Sciatic nerve (tissue), 2 donors: Measurements from ENCODE around the gene HSDL2. TPM values are rescaled to one million over a fixed set of nuclear protein-coding genes. Genes with fewer than 3 reads are reported as not detected.

Source experiments
- ATAC-seq: fragments of 200-7000 bp; cut with Tn5 transposase; one replicate; pipeline ENCODE4 v1.9.1; 2020; ENCODE audit warnings: mild to moderate bottlenecking, moderate library complexity
- DNase-seq: peaks from one replicate; pipeline ENCODE4 v3.0.0-alpha.2; 2020; ENCODE audit warnings: low spot score
- intact Hi-C: fragments of 100-400 bp; cut with DNase I; formaldehyde crosslinking; loops from one replicate; pipeline ENCODE4 v1.14.2; 2022
- total RNA-seq: library from RNA; stranded (reverse); fragmentation: NEBNext Ultra II Directional; extraction: Animal tissue kit (Norgen Biotek cat#: 25700); gene quantifications from one replicate; pipeline ENCODE4 v1.2.1, GENCODE V29; 2021
- donor health status: DM: no; HTN: no; CAD: no.
- donor health status: DM: no; HTN: no; CAD: no.

The HSDL2 gene
- 32.1 TPM for total RNA-seq

DNA sequence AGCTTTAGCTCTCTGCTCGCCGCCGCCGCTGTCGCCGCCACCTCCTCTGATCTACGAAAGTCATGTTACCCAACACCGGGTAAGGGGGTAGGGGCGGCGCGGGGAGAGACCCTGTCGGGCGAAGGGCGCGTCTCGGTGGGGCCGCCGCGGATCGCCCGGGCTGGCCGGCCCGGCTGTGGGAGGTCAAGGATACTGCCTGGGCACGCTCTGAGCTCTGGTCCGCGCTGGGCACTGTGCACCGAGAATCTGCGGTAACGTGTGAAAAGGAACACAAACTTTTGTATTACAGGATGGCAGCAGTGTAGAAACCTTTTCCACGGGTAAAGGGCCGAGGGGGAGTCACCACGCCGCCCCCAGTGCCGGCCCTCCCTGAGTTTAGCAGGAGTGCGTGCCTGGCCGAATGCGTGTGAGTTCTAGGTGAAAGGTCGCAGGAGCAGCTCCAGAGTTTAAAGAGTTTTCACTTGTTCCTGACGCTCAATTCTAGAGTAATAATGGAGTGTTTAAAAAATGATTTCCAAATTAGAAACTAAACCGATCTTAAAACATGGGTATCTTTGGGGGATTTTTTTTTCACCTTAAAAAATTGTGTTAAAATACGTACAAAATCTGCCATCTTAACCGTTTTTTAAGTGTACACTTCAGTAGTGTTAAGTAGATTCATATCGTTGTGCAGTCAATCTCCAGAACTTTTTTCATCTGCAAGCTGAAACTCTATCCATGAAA lies at the start of gene HSDL2:
Gene HSDL2, plus strand, starts transcription at position 7 of the 723 bp plus-strand sequence. Its CDS starts 56 bp downstream, at position 63.
- ATAC-seq: peak; percentile 34
- no peak for DNase-seq
- intact Hi-C loops: no loop called here

DNA sequence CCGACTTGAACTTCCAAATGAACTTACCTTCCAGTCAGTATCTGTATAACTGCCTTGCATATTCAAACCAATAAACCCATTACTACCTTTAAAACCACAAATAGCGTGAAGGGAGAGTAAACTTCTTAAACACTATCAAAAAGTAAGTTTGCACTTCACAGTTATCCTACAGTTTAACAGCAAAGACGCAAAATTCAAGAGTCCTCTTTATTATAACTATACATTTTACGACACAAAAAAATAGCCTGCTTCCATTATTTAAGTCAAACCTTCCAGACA lies 48.3 kb upstream of the HSDL2 start:
- DNase-seq: no peak
- intact Hi-C loops: no loop called here
- no peak for ATAC-seq

DNA sequence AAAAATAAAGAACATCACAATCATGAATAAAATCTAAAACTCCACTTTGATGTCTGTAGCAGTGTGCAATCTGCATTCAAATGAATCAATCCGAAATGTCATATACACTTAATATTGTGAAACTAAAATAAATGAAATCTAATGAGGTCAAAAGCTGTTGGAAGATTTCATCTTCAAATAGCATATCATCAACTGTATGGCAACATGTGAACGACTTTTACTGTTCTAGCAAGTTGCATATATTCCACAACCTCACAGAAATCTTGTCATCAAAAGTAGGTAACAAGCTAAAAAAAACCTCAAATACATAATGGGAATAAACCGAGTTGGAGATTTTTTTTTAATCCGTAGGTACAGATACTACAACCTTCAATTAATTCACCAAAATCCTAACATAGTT lies 47.7 kb upstream of the HSDL2 start:
- intact Hi-C loops: no loop called here
- ATAC-seq (no peak), DNase-seq (no peak)

DNA sequence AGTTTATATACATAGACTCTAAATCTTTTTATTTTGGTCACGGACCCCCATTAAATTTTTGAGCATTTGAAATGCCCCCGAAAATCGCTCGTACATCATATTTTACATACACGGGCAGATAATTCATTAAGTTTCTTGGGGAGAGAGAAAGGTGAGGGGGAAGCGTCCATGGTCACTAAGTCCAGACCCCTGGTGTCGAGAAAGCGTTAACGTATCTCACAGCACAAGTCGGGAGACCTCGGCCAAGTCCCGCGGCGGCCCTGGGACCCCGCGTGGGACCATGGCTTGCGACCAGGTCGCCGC lies 47.3 kb upstream of the HSDL2 start:
- no peak for ATAC-seq
- DNase-seq: no peak
- intact Hi-C loops: no loop called here

DNA sequence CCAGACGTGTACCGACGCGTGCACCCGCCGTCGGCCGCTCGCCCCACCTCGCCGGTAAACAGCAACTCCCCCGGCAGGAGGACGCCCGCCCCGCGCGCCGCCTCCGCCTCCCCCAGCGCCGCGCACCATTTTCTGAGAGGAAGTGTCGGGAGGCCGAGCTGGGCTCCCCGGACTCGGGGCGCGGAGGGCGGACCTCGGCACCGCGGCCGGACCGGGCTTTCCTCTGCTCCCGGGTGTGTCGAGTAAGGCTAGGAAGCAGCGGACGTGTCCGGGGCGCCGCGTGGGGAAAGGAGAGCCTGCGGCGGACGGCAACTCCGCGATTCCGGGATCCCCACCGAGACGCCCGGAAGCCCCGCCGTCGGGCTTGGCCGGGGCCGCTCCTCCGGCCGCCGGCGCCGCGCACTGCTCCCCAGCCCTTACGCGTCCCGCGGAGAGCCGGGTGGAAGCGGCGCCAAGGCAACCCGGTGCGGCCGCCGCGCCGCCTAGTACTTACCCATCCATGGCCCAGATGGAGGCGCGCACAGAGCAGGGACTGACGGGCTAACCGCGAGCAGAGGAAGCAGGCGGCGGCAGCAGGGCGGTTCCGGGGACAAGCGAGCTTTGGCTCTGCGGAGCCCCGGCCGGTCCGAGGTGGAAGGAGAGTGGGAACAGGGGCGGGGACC lies 46.8 kb upstream of the HSDL2 start, which contains the start of gene PTBP3:
Gene PTBP3, minus strand, starts transcription at position 643 of the 662 bp plus-strand sequence. CDS start 35,754 bp downstream, outside the sequence.
- DNase-seq: peak; percentile 86
- peak; percentile 68 for ATAC-seq
- intact Hi-C loops: no loop called here

DNA sequence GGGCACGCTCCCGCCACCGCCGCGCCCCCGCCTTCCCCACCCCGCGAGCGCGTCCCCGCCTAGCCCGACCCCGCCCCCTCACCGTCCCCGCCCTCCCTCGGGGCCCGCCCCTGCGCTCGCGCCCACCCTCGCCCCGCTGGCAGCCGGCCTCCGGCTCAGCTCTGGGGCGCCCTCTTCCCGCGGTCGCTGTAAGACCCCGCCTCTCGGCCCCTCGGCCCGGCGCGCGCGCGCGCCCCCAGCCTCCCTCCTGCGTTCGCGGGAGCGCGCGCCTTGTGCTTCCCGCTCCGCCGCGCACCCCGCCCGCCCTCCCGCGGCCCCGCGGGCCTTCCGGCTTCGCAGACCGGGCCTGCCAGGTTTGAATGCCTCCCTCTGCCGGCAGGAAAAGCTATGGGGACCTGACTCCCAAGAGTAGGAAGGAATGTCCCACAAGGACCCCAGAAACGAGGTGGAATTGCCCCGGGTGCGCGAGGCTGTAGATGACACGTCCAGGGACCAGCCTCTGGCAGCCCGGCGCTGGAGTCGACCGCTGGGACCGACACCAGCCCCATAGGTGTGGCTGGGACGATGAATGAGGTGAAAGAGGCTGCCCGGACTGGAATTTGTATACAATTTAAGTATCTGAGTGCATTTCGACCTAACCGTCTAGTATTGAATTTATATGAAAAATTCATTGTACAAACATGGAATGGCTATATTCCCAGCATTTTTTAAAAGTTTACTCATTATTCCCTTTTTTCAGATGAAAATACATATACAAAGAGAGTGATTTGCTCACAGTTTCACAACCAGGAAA lies 46.1 kb upstream of the HSDL2 start:
- DNase-seq: peak; percentile 97
- peak; percentile 96 for ATAC-seq
- intact Hi-C loops: no loop called here

DNA sequence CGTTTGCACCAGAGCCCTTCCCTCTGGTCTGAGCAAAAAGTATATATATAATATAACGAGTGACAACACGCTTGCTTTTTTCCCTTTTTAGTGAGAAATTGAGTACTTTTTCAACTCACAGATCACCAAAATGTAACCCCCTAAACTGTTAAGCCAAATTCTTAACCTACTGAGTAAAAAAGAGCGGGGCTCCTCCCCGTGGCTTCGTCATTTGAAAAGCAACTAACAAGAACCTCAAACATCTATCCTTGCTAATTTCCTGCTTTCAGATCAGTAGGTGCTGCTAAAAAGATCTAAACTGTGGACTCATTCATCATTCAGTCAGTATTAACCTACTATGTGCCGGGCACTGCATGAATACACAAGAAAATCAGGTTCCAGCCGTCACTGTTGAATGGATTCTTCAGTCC lies 45.5 kb upstream of the HSDL2 start:
- ATAC-seq (no peak), DNase-seq (no peak)
- intact Hi-C loops: no loop called here

DNA sequence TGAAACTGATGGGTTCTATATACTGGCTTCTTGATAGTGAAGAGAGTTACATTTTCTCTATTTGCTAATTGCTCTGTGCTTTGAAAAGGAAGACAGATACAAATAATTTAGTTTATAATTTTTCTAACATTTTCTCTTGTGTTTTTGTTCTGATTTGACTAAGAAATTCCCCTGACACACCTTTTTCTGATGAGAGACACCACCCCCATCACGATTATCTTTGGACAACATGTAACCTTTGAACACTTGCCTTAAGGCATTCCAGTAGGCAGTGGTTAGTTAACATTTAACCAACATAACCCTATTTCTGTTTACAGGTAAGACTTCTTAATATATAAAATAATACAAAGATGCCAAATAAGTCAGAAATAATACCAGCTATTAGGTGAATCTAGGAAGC lies 42.4 kb upstream of the HSDL2 start:
- ATAC-seq (no peak), DNase-seq (no peak)
- intact Hi-C loops: no loop called here

DNA sequence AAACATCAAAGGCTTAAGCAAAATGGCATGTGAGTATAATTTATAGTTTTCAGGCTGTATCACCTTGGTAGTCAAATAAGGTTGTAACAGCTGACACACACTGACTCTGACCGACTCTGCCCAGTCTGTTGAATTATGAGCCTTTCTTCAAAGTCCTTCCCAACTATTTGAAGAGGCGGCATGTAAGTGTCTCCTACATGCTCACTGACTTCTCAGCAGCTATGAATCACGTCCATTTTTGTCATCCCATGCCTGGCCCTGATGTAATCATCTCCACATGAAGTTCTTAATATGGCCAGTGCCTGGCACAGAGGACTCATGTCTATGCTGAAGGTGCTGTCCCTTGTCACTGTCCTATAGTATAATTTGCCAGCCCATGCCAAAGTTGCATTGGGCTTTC lies 41.3 kb upstream of the HSDL2 start:
- DNase-seq (no peak), ATAC-seq (no peak)
- intact Hi-C loops: no loop called here

DNA sequence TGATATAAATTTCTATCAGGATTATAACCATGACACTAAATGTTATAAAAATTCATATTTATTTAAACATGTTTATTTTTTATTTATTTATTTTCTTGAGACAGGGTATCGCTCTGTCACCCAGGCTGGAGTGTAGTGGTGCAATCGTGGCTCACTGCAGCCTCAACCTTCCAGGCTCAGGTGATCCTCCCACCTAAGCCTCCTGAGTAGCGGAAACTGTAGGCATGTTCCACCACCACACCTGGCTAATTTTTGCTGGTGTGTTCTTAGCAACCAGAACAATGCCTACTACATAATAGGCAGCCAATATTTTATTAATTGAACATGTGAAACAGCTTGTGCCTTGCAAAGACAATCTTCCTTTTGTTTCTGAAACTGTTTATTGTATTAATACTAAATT lies 40.0 kb upstream of the HSDL2 start:
- intact Hi-C loops: no loop called here
- ATAC-seq (no peak), DNase-seq (no peak)

DNA sequence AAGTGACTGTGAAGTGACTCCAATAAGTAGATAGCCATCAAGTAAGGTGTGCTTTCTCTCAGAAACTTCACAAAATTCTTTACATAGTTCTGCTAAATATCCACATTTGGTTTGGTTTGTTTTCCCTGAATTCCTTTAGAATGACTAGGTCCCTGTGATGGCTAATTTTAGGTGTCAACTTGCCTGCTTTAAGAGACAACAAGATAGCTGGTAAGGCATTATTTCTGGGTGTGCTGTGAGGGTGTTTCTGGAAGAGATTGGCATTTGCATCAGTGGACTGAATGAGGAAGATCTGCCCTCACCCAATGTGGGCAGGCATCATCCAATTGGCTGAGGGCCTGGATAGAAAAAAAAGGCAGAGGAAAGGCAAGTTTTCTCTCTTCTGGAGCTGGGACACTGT lies 38.2 kb upstream of the HSDL2 start:
- no peak for DNase-seq
- no peak for ATAC-seq
- intact Hi-C loops: no loop called here

DNA sequence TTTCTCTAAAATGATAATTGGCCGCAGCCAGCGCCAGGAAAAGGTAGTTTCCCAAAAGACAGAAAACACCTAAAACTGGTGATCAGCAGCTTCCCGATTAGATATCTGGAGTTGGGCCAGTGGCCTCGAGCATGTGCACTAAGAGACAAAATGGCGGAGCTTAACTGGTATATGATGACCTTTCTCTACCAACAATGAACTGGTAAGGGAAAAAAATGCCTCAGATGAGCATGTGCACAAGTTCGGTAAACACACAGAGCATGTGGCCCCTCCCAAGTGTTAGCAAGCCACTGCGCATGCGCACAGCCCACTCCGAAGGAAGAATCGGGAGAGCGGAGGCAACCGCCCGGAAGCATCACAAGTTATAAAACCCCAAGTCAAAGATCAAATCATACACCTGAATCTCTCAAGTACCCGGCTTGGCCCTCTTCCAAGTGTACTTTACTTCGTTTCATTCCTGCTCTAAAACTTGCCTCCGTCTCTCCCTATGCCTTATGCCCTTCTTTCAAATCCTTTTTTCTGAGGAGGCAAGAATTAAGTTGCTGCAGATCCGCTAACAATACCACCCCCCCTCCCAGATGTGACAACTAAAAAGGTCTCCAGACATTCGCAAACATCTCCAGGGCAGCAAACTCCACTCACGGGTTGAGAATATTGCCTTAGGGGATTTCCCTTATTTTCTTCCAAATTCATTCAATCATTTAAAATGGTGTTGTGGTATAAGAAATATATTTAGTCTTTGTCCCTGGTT lies 31.5 kb upstream of the HSDL2 start:
- intact Hi-C loops: no loop called here
- peak; percentile 93 for ATAC-seq
- DNase-seq: peak; percentile 91

DNA sequence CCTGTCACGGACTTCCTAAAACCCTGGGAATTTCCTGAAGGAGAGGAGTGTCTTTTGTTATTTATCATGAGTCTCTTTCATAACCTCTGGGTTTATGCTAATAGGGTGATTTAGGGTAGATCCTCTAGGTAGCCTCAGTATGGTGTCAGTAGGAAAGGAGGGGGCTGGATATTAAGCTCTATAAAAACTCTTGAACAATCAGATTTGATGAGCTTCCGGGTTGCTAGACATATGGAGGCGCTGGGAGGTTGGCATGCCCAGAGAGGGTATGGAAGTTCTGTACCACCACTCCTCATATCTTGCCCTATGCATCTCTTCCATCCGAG lies 30.9 kb upstream of the HSDL2 start:
- no peak for ATAC-seq
- DNase-seq: no peak
- intact Hi-C loops: no loop called here

DNA sequence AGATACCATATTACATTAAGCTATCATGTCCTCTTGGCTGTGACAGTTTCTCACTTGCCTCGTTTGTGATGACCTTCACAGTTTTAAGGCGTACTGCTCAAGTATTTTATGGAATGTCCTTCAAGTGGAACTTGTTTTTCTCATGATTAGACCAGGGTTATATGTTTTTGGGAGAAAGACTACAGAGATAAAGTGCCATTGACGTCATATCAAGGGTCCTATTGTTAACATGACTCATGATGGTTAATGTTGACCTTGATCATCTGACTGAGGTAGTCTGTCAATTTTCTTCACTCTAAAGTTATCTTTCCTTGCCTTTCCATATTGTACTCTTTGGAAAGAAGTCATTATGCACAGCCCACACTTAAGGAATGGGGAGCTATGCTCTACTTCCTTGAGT lies 28.7 kb upstream of the HSDL2 start:
- intact Hi-C loops: loop anchor here (10.0 kb wide), 1 partner anchor 256 kb away; no protein-coding TSS in a partner anchor
- ATAC-seq: no peak
- DNase-seq: no peak

DNA sequence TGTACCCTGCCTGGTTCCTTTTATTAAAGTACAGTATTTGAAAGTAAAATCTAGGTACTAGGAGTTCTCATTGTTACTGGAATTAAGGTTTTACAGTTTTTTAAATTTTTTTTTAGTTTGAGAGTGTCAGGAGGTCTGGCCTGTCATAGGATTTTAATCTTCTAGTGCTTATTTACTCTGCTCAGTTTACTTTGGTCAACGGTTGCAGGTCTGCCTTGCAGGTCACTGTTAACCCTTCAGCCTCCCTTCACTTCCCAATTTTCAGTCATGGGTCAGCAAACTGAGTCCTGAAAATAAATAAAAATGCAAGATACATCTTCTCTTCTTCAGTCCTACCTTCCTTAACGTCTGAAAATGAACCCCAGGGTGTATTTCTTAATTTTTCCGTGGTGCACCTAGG lies 27.7 kb upstream of the HSDL2 start:
- ATAC-seq (no peak), DNase-seq (no peak)
- intact Hi-C loops: loop anchor here (10.0 kb wide), 1 partner anchor 257 kb away; no protein-coding TSS in a partner anchor

DNA sequence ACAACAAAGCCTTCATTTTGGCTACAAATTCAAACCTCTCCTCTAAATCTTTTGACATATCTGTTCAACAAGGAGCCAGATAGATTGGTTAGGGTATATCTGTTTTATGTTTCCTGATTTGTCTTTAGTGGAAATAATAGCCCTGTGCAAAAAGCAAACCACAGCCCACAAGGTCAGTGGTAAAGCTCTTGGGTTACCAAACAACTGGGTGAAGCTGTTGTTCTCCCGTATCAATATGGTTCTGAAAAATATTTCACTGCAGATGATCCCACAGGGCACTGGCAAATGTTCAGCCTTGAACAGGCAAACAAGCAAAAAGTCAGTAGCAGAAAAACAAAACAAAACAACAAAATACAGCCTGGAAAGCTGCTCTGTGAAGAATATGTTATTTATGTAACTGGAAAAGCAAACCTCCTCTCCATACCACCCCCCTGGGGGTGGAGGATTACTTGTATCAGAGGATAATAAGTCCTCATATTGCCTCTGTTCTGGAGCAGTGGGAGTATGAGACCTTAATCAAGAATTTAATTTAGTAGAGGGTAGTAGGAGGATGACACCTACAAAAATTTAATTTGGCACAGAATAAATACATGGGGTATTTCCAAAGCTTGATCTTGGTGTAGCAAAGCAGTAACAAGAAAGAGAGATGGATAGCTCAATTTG lies 25.7 kb upstream of the HSDL2 start:
- DNase-seq (no peak), ATAC-seq (no peak)
- intact Hi-C loops: loop anchor here (10.0 kb wide), 1 partner anchor 259 kb away; no protein-coding TSS in a partner anchor

DNA sequence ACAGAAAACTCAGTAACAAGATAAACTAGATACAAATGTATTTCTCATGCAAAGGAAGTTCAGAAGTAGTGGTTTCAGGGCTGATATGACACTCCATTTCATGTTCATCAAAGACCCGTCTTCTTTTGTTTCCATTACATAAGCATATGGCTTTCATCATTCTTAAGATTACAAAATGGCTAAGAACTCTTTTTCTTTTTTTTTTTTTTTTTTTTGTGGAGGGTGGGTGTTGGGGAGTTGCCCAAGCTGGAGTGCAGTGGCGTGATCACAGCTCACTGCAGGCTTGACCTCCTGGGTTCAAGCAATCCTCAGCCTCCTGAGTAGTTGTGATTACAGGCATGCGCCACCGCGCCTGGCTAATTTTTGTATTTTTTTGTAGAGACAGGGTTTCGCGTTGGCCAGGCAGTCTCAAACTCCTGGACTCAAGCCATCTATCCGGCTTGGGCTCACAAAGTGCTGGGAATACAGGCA lies 24.4 kb upstream of the HSDL2 start:
- ATAC-seq (no peak), DNase-seq (no peak)
- intact Hi-C loops: loop anchor here (10.0 kb wide), 1 partner anchor 261 kb away; no protein-coding TSS in a partner anchor

DNA sequence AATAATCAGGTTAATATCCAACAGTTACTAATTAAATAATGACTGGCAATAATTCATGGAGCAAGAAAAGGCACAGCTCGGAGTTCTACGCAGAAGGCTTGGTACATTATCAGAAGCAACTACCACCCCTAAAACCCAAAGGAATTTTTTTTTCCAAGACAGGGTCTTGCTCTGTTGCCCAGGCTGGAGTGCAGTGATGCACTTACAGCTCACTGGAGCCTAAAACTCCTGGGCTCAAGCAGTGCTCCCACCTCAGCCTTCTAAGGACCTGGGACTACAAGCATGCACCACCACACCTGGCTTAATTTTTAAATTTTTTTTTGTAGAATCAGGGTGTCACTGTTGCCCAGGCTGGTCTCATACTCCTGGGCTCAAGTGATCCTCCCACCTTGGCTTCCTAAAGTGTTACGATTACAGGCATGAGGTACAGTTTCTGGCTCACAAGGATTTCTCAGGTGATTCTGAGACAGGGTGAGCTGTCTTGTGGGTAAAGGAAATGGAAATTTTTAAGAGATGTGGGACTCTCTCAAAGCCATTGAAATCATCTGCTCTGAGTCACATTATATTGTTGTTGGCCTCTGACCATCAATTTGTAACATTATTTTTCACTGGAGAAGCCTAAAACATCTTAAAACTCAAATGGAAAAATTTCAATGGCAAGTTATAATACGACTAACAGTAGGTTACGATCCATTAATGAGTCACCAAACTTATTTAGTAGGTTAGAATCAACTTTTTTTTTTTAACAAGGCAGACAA lies 19.7 kb upstream of the HSDL2 start:
- ATAC-seq (peak; percentile 71), DNase-seq (no peak)
- intact Hi-C loops: no loop called here
